ENCODE results near the gene PLAC9.

DNA sequence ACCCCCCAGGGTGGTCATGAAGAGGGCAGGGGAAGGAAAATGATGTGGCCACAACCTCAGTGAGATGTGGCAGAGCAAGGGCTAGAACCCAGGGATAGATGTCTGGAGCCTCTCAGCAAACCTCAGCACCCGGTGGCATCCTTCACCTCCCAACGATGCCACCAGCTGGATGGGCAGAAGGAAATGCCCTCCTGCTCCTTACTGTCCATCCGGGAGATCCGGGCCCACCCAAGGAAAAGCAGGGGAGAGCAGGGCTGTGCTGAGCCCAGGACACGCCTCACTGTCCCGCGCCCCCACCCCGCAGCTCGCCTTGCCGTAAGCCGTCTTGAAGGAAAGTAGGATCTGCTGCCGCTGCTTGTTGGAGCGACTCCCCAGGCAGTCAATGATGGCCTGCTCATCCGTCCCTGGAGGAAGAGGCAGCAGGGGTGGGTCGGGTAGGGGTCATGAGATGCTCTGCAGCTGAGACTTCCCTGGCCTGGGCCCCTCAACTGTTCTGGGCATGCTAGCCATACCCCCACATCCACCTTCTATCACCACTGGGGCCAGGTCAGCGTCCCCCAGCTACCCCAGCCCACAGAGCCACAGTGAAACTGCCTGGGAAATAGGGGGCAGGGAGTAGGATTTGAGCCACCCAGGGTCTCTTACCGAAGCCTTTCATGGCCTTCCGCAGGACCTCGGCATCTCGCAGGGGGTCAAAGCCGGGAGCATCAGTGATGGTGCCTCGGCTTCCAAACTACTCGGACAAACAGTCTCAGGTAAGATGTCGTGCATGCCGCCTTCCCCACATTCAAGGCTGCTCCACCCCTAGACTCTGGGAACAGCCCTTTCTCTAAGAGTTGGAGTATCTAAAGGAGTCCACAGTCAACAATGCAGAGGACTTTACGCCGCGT, 34.3 kb downstream of the PLAC9 start:
- TF ChIP-seq, protein P1, sequence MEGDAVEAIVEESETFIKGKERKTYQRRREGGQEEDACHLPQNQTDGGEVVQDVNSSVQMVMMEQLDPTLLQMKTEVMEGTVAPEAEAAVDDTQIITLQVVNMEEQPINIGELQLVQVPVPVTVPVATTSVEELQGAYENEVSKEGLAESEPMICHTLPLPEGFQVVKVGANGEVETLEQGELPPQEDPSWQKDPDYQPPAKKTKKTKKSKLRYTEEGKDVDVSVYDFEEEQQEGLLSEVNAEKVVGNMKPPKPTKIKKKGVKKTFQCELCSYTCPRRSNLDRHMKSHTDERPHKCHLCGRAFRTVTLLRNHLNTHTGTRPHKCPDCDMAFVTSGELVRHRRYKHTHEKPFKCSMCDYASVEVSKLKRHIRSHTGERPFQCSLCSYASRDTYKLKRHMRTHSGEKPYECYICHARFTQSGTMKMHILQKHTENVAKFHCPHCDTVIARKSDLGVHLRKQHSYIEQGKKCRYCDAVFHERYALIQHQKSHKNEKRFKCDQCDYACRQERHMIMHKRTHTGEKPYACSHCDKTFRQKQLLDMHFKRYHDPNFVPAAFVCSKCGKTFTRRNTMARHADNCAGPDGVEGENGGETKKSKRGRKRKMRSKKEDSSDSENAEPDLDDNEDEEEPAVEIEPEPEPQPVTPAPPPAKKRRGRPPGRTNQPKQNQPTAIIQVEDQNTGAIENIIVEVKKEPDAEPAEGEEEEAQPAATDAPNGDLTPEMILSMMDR (IDR thresholded peaks at IDR 0.05) = no peak
- no peak for TF ChIP-seq POLR2A (IDR thresholded peaks at IDR 0.05)
- TF ChIP-seq POLR2AphosphoS5 (IDR thresholded peaks at IDR 0.05) = no peak

All from transverse colon (tissue), 4 donors.